Mesothelial cell of epicardium (in vitro differentiated cells): ENCODE data around the gene CBL. TPM values are rescaled to one million over a fixed set of nuclear protein-coding genes. Genes with fewer than 3 reads are reported as not detected.
"Not testable (repeated sequence)": the region's sequence is repeated elsewhere in the genome, so short reads cannot be mapped to it uniquely, and the experiment has no call there.

Source experiments
- DNase-seq, 2 experiments: peaks; one replicate each; pipeline ENCODE4 v3.0.0; 2021; ENCODE audit warnings: low spot score in 2 of 2; ENCODE audit not compliant: unreplicated experiment in 2 of 2
- H3K27ac Mint-ChIP-seq: 2 replicates; pipeline ENCODE4 v1.8.0; 2021; ENCODE audit warnings: mixed read lengths
- H3K27me3 Mint-ChIP-seq: 2 replicates; pipeline ENCODE4 v1.8.0; 2021; ENCODE audit warnings: low read depth, mixed read lengths
- H3K36me3 Mint-ChIP-seq: 2 replicates; pipeline ENCODE4 v1.8.0; 2021; ENCODE audit warnings: mixed read lengths
- H3K4me1 Mint-ChIP-seq: 2 replicates; pipeline ENCODE4 v1.8.0; 2021; ENCODE audit warnings: mixed read lengths
- H3K4me3 Mint-ChIP-seq: 2 replicates; pipeline ENCODE4 v1.8.0; 2021; ENCODE audit warnings: mild to moderate bottlenecking, moderate library complexity, mixed read lengths
- H3K9me3 Mint-ChIP-seq: 2 replicates; pipeline ENCODE4 v1.8.0; 2021; ENCODE audit warnings: mixed read lengths
- CTCF ChIP-seq: fragments of 200-600 bp; sonication (generic); IDR thresholded peaks from one replicate; pipeline ENCODE4 v1.5.0; 2021; ENCODE audit warnings: antibody characterized with exemption; ENCODE audit not compliant: unreplicated experiment
- total RNA-seq: library from RNA; stranded (reverse); gene quantifications from 3 replicates; pipeline ENCODE4 v1.2.1, GENCODE V29; 2021

Gene CBL
- total RNA-seq, 1 donor from 2014 or later, result 27.5 TPM

GRCh38 chr11:119161871-119162270, 44.3 kb upstream of the CBL start:
- Mint-ChIP-seq H3K9me3 (no peaks in the 10 kb centered on the region), H3K27ac (no peak overlapping the region), H3K4me3 (no peak overlapping the region), H3K36me3 (no peaks in the 10 kb centered on the region), H3K27me3 (peaks cover 10% of the 10 kb centered on the region), H3K4me1 (no peaks in the 10 kb centered on the region)
- no peak for DNase-seq
- TF ChIP-seq CTCF, result no peak

- H3K27ac Mint-ChIP-seq, result no peak overlapping the region
- TF ChIP-seq CTCF, result no peak
- peaks cover 11% of the 10 kb centered on the region for H3K4me1 Mint-ChIP-seq
- H3K36me3 Mint-ChIP-seq, result no peaks in the 10 kb centered on the region
- H3K9me3 Mint-ChIP-seq, result no peaks in the 10 kb centered on the region
- no peak for DNase-seq
- H3K27me3 Mint-ChIP-seq, result no peaks in the 10 kb centered on the region
- no peak overlapping the region for H3K4me3 Mint-ChIP-seq
Measured at GRCh38 chr11:119166368-119167076, 39.6 kb upstream of the CBL start.

- peaks cover 11% of the 10 kb centered on the region for H3K4me1 Mint-ChIP-seq
- H3K4me3 Mint-ChIP-seq, DNase-seq, H3K27me3 Mint-ChIP-seq, H3K27ac Mint-ChIP-seq, H3K36me3 Mint-ChIP-seq, H3K9me3 Mint-ChIP-seq: not testable (repeated sequence)
Measured at GRCh38 chr11:119167077-119167458, 39.1 kb upstream of the CBL start.

- no peaks in the 10 kb centered on the region for H3K9me3 Mint-ChIP-seq
- no peaks in the 10 kb centered on the region for H3K36me3 Mint-ChIP-seq
- no peak for TF ChIP-seq CTCF
- H3K27ac Mint-ChIP-seq, result peak overlapping the region; percentile 43
- H3K4me3 Mint-ChIP-seq, result peak overlapping the region; percentile 82
- DNase-seq, result no peak
- H3K27me3 Mint-ChIP-seq, result no peaks in the 10 kb centered on the region
- H3K4me1 Mint-ChIP-seq, result peaks cover 11% of the 10 kb centered on the region
Measured at GRCh38 chr11:119167933-119168332, 38.2 kb upstream of the CBL start.

GRCh38 chr11:119168471-119169281, 37.5 kb upstream of the CBL start, which contains the start of gene NLRX1:
Gene NLRX1 (plus strand): TSS chr11:119168725. CDS start chr11:119171404, 2,679 bp downstream.
- Mint-ChIP-seq H3K9me3 (no peaks in the 10 kb centered on the region), H3K4me3 (peak within 1 kb of the TSS; percentile 82), H3K27me3 (no peaks in the 10 kb centered on the region), H3K4me1 (peaks cover 11% of the 10 kb centered on the region), H3K27ac (peak within 1 kb of the TSS; percentile 90), H3K36me3 (no peaks in the 10 kb centered on the region)
- TF ChIP-seq CTCF, result peak; percentile 49
- DNase-seq, result peak; percentile 45 to 75

GRCh38 chr11:119169282-119169719, 36.8 kb upstream of the CBL start:
- Mint-ChIP-seq H3K27me3 (no peaks in the 10 kb centered on the region), H3K4me3 (peak overlapping the region; percentile 82), H3K36me3 (no peaks in the 10 kb centered on the region), H3K9me3 (no peaks in the 10 kb centered on the region), H3K27ac (peak overlapping the region; percentile 90), H3K4me1 (peaks cover 11% of the 10 kb centered on the region)
- TF ChIP-seq CTCF, result no peak
- no peak for DNase-seq
